ENCODE measurements around the gene ACER3.
"Not testable (repeated sequence)": the region's sequence is repeated elsewhere in the genome, so short reads cannot be mapped to it uniquely, and the experiment has no call there.

The ACER3 gene

DNA sequence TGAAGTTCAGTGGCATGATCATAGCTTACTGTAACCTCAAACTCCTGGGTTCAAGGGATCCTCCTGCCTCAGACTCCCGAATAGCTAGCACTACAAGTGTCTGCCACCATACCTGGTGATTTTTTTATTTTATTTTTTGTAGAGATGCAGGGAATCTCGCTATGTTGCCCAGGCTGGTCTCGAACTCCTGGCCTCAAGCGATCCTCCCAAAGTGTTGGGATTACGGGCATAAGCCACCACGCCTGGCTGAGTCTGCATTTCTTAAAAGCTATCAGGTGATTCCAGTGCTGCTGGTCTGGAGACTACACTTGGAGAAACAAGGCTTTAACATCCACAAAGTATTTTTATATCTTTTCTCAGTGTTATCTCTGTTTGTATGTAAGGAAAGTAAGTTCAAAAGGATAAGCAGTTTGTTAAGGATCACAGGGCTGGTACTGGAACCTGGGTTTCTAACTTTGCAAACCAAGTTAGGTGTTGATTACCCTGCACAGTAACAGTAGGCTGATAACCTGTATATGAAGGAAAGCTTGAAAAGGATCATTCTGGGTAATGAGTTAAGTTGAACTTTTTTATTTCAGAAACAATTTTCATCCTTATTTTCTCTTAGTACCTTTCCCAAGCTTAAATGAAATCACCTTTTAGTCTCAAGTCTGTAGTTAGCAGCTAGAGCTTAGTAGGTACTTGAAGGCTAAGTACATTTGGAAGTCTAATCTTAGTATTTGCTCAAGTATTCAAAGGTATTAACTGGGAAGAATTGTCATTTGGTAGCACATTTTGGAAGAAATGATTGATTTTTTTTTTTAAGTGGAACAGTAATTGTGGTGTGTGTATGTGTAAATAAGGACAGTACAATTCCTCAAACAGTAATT is 12.5 kb downstream of the ACER3 start:
- DNase-seq: no peak

DNA sequence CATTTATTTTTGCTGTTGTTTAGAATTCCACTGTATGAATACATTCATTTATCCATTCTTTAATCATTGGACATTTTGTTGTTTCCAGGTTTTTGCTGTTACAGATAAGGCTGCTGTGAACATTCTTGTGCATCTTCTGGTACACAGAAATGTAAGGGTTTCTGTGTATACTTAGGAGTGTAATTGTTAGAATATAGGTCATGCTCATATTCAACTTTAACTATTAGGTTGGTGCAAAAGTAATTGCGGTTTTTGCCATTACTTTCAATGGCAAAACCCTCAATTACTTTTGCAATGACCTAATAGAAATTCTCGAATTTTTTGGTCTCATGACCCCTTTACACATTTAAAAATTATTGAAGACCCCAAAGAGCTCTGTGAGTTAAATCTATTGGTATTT is 17.3 kb downstream of the ACER3 start:
- no peak for DNase-seq

DNA sequence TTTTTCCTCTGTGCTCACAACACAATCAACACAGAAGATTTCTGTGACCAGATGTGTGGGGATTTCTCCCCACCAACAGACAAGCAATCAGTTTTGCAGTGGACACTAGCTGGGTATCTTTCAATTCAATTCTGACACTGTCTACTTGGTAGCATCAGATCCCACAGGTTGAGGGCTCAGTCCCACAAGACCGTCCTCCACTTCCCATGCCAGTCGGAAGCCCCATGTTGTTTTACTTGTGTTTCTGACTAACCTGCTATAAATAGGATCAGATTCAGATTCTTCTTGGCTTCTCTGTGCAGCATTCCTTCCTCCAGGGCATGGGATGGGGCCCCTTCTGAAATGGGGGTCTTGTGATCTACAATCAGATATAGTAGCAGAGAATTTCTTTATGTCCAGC is 19.6 kb downstream of the ACER3 start:
- DNase-seq: peak; percentile 41

DNA sequence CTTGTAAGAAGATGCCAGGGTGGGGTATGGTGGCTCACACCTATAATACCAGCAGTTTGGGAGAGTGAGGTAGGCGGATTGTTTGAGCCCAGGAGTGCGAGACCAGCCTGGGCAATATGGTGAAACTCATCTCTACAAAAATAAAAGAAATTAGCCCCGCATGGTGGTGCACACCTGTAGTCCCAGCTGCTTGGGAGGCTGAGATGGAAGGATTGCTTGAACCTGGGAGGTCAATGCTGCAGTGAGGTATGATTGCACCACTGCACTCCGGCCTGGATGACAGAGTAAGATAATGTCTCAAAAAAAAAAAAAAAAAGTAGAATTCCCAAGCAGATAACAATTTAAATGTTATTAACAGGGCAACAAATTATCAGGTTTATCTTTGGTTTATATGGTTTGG is 20.2 kb downstream of the ACER3 start:
- no peak for DNase-seq

DNA sequence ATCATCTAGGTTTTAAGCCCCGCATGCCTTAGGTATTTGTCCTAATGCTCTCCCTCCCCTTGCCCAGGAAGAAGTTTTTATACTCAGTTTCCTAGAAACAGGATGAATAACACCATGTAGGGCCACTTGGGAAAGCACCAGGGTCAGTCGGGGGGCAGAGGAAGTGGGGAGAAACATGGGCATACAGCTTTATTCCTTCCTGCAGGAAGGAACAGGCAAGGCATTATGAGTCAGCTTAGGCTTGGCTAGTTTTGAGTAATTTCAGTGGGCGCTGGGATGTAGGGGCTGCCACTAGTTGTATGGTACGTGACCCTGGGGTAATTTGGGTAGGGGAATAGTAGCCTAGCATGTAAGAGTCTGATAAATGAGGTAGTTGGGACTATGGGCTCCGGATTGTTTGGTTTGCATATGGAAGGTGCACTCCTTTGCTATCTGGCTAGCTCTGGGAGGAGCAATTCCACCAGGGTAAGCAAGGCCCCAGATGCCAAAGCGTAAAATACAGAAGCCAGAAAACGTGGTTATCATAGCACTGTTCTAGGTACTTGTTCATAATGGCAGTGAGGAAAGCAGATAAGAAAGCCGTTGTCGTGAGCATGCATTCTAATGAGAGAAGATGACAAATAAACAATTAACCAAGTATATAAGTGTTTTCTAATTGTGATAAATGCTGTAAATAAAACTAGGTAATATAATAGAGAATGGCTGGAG is 24.8 kb downstream of the ACER3 start:
- peak; percentile 34 for DNase-seq

DNA sequence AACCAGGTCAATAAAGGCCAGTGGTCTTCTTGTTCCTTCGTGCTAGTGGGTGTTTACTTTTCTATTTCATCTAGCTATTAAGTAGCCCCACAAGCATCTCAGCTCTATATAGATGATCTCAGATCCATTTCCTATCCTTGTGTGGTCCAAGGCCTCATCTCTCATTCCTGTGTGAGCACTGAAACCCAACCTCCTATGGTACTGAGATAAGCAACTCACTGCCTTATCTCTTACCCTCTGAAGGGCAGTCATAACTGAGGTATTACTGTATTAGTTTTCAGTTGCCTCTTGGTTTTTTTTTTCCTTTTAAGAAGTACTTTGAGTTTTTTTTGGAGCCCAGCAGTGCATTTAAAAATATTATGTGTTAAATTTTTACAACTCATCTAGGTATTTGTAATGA is 28.3 kb downstream of the ACER3 start:
- peak; percentile 39 for DNase-seq

DNA sequence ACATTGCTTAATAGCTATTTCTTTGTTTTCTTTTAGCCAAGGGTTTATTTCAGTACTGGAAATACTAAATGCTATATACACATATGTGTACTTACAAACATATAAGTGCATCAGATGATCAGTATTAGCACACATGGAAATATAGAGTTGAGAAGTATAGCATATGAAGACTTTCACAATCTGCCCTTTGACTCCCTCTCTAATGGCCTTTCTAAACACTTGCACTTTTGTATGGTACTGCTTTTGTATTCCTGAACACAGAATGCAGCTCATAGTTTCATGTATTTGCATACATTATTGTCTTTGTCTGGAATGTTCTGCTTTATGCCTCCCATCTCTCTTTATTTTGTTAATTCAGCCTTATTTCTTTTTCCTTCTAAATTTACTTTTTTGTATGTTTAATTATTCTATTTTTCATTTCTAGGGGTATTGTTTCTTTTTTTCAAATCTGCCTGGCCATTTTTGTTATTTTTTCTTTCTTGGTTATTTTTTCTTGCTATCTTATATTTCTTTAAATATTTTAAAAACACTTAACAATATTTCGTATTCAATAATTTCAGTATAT is 28.8 kb downstream of the ACER3 start:
- DNase-seq: no peak

DNA sequence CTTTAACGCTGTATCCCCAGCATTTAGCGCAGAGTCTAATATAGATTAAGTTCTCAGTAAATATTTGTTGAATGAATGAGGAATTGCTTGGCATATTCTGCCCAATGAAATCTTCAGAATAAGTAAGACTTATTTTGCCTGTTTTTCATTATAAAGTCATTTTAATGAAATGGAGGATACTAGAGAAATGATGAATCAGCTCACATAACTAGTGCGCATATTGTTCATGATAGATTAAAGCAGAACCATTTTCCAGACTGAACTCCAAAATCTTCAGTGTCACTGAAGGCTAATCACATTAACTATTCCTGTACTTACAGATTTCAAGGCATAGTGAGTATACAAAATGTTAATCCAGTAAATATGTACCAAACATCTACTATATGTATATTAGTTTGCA is 29.6 kb downstream of the ACER3 start:
- DNase-seq: no peak

DNA sequence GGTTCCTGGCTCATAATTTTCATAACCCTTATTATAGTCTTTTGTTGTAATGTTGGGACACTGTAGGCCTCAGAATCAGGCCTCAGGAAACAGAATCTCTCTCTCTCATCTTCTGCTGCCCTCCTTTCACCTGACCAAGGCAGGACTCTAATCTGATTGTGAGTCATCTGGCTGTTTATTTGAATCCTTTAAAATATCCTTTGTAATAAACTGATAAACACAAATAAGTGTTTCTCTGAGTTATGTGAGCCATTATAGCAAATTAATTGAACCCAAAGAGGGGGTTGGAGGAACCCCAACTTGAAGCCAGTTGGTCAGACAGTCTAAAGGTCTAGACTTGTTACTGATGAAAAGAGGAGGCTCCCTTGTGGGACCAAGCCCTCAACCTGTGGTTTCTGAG is 30.6 kb downstream of the ACER3 start:
- no peak for DNase-seq

DNA sequence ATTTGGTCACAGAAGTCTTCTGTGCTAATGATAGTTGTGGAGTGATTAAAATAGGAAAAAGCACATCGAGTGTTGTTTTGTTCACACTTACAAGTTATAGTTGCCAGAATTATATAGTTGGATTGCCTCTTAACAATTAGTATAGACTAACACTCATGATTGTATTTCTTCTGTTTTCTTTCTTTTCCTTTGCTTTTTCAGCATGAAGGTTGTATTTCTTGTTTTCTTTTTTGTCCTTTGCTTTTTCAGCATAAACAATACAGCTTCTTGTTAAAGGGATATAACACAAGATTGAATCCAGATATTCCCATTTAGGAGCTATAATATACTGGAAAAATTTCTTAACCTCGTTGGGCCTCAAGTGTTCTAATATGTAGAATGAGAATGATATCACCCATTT is 31.1 kb downstream of the ACER3 start:
- DNase-seq: no peak

DNA sequence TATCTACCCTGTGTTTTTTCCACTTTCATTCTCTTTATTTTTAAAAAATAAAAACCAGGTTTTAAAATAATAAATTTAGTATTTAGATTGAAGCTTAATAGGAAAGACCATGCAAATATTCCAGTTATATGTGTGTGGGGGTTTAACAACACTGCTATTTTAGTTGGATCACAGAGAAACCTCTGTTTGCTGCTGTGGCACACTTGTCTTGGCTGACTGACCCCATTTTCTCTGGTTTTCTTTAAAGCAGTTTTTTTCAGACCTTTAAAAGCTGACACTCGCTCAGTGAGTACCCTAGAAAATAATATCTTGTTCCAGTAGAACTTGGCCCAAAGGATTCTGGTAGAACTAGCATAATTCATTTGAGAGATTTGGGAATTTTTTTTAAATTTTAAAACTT is 31.6 kb downstream of the ACER3 start:
- no peak for DNase-seq

DNA sequence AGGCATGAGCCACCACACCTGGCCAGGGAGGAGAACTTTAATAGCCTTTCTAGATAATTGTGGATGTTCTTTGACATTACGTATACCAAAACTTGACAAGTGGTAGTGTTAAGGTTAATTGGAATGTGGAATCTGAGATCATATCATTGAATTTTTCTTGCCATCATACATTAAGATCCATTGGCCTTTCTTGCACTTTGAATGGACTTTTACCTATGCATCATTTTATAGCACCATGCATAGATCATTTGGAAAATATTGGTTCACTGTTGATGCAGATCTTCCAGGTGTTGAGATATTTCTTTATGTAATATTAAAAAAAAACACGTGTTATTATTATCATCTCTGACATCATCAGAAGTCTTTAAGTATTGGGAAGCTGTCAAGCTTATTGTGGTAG is 36.5 kb downstream of the ACER3 start:
- no peak for DNase-seq

DNA sequence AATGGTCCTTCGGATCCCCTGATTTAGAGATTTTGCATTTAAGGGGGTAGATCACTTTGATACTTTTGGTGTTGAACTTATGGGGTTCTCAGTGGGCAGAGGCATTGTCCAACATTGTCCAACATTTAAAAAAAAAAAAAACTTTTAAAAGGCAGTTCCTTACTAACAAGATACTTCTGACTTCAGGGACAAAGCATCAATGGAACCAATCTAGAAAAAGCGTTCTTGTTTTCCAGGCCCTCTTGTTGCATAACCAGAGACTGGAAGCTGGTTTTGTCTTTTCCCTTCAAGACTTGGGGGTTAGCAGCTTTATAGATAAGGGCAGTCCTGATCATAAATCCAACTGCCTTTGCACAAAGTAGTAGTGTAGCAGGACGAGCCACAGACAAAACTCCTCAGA is 40.4 kb downstream of the ACER3 start:
- no peak for DNase-seq

DNA sequence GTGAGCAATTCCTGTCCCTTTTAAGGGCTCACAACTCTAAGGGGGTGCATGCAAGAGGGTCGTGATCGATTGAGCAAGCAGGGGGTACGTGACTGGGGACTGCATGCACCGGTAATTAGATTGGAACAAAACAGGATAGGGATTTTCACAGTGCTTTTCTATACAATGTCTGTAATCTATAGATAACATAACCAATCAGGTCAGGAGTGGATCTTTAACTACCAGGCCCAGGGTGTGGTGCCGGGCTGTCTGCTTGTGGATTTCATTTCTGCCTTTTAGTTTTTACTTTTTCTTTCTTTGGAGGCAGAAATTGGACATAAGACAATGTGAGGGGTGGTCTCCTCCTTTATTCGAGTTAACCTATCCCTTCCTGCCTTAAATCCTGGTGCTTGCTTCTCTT is 40.9 kb downstream of the ACER3 start:
- DNase-seq: not testable (repeated sequence)

DNA sequence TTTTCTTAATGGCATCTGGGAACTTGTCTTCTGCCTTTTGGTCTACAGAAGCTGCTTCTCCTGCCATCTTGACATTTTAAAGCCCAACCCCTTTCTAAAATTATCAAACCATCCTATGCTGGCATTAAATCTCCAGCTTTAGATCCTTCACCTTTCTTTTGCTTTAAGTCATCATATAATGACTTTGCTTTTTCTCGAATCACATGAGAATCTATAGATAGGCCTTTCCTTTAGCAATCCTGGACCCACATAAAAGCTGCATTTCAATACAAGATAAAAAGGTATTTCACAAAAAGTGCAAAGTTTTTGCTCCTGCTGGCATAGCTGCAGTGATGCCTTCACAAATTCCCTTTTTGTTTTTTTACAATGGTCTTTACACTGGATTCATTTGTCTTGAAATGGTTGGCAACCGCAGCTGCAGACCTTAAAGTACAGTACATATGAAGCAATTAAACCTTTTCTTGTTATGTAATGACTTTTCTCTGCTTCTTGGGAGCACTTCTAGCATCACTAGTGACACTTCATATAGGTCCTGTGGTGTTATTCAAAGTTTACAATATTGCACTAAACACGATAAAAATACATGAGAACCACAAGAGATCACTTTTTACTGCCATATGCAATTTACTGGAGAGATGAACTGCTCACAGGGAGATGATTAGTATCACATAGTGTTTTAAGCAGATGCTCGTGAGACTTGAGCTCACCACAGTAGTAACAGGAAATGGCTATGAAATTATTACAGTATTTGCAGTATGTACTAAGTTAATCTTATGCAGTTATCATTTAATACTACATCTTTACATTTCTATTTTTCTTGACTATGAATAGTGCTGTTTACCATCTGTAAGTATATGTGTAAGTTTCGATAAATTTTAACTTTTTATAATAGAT is 41.6 kb downstream of the ACER3 start:
- peak; percentile 2 for DNase-seq

DNA sequence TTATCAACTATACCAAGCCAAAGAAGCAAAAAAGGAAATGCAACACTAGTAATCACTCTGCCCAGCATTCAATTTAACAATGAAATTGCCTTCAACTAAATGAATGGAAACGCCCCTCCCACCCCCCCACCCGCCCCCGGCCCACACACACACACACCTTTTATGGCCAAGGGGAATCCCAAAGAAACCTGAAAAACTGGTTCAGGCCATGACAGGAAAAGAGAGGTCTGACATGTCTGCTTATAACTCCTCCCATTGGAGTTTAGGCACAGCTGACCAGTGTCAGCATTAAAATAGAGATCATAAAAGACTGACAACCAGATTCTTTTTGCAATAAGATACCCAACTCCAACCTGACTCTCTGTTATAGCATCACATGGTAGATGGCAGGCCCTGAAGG is 42.6 kb downstream of the ACER3 start:
- DNase-seq: no peak

DNA sequence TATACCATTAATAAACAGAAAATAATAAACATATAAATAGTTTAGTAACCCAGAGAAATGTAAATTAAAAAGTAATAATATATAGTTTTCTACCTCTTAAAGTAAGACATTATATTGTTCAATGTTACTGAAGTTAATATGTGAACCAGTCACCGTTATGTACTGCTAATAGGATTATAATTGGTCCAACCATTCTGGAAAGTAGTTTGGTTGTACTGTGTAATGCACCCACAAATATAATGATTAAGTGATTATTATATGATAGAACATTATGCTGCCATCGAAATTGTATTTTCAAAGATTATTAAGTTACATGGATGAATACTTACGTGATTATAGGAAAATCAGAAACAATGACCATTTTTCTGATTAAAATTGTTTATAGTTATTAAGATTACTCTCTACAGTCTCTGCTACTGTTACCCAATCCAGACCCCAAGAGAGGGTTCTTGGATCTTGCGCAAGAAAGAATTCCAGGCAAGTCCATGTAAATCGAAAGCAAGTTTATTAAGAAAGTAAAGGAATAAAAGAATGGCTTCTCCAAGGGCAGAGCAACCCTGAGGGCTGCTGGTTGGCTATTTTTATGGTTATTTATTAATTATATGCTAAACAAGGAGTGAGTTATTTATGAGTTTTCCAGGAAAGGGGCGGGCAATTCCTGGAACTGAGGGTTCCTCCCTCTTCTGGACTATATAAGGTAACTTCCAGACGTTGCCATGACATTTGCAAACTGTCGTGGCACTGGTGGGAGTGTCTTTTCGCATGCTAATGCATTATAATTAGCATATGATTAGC is 50.1 kb downstream of the ACER3 start:
- no peak for DNase-seq

DNA sequence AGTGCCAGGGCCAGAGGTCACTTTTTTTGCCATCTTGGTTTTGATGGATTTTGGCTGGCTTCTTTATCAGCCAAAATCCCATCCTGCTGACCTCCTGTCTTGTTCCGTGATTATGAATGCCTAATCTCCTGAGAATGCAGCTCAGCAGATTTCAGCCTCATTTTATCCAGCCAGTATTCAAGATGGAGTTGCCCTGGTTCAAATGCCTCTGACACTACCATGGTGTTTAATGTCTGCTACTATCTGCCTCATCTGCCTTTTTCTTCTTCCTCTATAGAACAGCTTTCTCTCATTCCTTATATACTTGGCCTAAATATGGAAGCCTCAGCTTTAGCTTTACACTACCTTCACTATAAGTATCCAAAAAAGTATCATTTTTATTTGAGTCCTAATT is 50.7 kb downstream of the ACER3 start:
- no peak for DNase-seq

DNA sequence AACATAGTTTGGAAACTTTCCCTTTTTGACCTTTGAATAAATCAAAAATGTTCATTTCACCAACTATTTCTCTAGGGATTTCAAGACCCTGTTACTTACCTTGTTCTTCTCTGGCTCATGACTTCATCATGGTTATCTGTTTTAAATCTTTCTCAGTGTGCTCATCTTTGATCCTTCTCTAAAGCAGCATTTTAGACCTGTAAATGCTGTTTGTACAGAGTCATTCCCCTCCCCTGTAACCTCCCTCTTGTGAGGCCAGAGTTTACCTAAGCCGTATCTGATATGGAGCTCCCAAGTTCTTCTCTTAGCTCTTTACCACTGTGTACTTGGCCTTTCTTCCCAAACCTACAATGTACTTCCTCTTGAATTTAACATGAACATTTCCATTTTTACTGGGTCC is 56.0 kb downstream of the ACER3 start:
- DNase-seq: no peak

DNA sequence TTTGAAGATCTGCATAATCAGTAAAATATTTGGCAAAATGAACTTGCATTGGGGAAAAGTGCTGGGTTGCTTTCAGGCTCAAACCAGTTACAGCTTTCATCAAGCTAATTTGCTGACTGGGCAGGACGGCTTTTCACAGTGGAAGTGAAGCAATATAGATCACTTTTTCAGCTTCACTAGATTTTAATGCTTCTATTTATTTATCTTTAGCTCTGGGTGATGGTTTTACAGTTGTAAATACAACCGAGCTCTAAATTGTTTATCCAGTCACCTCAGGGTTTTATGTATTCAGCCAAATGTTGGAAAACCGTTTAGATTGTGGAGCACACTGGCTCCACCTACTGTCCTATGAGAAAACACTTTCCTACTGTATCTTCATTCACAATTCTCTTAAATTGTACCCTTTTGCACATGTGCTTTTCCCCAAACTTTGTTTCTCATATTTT is 58.2 kb downstream of the ACER3 start:
- peak; percentile 64 for DNase-seq

DNA sequence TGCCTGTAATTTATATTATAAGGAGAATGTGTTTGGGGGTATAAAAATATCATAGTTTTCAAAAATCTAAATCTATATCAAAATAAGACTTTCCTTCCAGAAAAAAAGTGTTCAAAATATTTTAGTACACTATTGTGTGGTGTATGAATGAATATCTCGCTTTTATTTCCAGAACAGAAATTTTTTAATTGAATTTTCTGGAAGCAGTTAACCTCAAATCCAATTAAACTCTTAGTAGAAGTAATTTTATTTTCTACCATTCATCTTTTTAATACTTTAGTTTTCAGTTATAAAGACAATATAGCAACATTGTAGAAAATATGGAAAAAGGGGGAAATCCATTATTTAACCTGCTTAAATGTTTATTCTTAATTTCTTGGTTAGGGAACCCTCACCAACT is 58.7 kb downstream of the ACER3 start:
- DNase-seq: no peak

Data from fibroblast of skin of back (primary cell).